CD4-positive, alpha-beta T cell treated with Interferon gamma for 1 hour (primary cell): ENCODE data around the gene MGST3.
"Not testable (repeated sequence)": the region's sequence is repeated elsewhere in the genome, so short reads cannot be mapped to it uniquely, and the experiment has no call there.

ENCODE experiments used
- DNase-seq: peaks from one replicate; pipeline ENCODE4 v3.0.0-alpha.2; 2020

MGST3 gene

GRCh38 chr1:165630629-165631341 is at the start of gene MGST3:
Gene MGST3 (plus strand): TSS chr1:165631234. CDS start chr1:165649848, 18,614 bp downstream.
- peak; percentile 96 for DNase-seq

GRCh38 chr1:165581926-165582325 is 49.1 kb upstream of the MGST3 start:
- no peak for DNase-seq

GRCh38 chr1:165586398-165586797 is 44.6 kb upstream of the MGST3 start:
- DNase-seq: no peak

- not testable (repeated sequence) for DNase-seq
Observed at GRCh38 chr1:165591391-165591790, 39.6 kb upstream of the MGST3 start.

- peak; percentile 63 for DNase-seq
Observed at GRCh38 chr1:165592945-165593823, 37.9 kb upstream of the MGST3 start.

- DNase-seq: no peak
Observed at GRCh38 chr1:165595246-165595938, 35.6 kb upstream of the MGST3 start.

GRCh38 chr1:165597883-165598675 is 33.0 kb upstream of the MGST3 start:
- peak; percentile 95 for DNase-seq

GRCh38 chr1:165598676-165599059 is 32.4 kb upstream of the MGST3 start:
- no peak for DNase-seq

- DNase-seq: no peak
Observed at GRCh38 chr1:165600793-165601192, 30.2 kb upstream of the MGST3 start.

- DNase-seq: no peak
Observed at GRCh38 chr1:165603810-165604209, 27.2 kb upstream of the MGST3 start.

- DNase-seq: no peak
Observed at GRCh38 chr1:165605246-165605645, 25.8 kb upstream of the MGST3 start.

GRCh38 chr1:165606676-165607075 is 24.4 kb upstream of the MGST3 start:
- DNase-seq: not testable (repeated sequence)

GRCh38 chr1:165610866-165611265 is 20.2 kb upstream of the MGST3 start:
- no peak for DNase-seq

GRCh38 chr1:165612062-165612461 is 19.0 kb upstream of the MGST3 start:
- no peak for DNase-seq

- DNase-seq: no peak
Observed at GRCh38 chr1:165616054-165616612, 14.9 kb upstream of the MGST3 start.

GRCh38 chr1:165616987-165617546 is 14.0 kb upstream of the MGST3 start:
- DNase-seq: no peak

- DNase-seq: no peak
Observed at GRCh38 chr1:165619647-165620151, 11.3 kb upstream of the MGST3 start.

GRCh38 chr1:165623624-165624023 is 7.4 kb upstream of the MGST3 start:
- no peak for DNase-seq

GRCh38 chr1:165624441-165624840 is 6.6 kb upstream of the MGST3 start:
- DNase-seq: no peak

GRCh38 chr1:165628147-165628822 is 2.7 kb upstream of the MGST3 start:
- no peak for DNase-seq

- DNase-seq: no peak
Observed at GRCh38 chr1:165629151-165629550, 1.9 kb upstream of the MGST3 start.
